ENCODE measurements around the gene CLSTN2. TPM values are rescaled to one million over a fixed set of nuclear protein-coding genes. Genes with fewer than 3 reads are reported as not detected.

Gene CLSTN2
- total and polyA plus RNA-seq, 9 donors = 28.9 to 263 (median 134) TPM

DNA sequence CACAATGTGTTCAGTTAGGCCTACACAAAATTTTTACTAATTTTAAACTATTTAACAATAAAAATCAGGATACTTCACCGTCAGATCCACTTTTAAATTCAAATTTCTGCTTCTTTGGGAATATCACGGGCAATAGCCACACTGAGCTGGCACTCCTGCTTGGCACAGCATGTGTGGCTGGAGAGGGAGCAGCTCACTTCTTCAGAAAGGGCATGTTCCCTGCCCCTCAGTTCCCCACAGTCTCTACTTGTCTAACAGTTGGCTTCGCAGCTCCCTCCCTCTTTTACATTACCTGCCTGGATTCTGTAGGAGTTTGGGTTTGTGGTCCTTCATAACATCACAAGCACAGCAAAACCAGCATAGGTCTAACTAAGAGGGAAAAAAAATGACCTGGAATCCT, 666.9 kb downstream of the CLSTN2 start:
- H3K27me3 ChIP-seq = no peaks in the 10 kb centered on the region
- H3K4me1 ChIP-seq (ENCODE audit: insufficient read depth) = no peaks in the 10 kb centered on the region
- no peaks in the 10 kb centered on the region for H3K36me3 ChIP-seq
- WGBS, 3 donors = 94 to 97% (median 95%) methylated on average over 3 of the region's 3 CpGs
- TF ChIP-seq EP300 (IDR thresholded peaks at IDR 0.05) (no peak), POLR2A (IDR thresholded peaks at IDR 0.05) (no peak)
- TF ChIP-seq, protein P1, sequence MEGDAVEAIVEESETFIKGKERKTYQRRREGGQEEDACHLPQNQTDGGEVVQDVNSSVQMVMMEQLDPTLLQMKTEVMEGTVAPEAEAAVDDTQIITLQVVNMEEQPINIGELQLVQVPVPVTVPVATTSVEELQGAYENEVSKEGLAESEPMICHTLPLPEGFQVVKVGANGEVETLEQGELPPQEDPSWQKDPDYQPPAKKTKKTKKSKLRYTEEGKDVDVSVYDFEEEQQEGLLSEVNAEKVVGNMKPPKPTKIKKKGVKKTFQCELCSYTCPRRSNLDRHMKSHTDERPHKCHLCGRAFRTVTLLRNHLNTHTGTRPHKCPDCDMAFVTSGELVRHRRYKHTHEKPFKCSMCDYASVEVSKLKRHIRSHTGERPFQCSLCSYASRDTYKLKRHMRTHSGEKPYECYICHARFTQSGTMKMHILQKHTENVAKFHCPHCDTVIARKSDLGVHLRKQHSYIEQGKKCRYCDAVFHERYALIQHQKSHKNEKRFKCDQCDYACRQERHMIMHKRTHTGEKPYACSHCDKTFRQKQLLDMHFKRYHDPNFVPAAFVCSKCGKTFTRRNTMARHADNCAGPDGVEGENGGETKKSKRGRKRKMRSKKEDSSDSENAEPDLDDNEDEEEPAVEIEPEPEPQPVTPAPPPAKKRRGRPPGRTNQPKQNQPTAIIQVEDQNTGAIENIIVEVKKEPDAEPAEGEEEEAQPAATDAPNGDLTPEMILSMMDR (IDR thresholded peaks at IDR 0.05) = no peak
- intact Hi-C loops (cut with DNase I) = no loop called here
- H3K9me3 ChIP-seq = no peaks in the 10 kb centered on the region
- H3K27ac ChIP-seq = no peak overlapping the region
- H3K4me3 ChIP-seq = no peak overlapping the region
- DNase-seq = no peak

GRCh38 chr3:140602781-140603180, 667.8 kb downstream of the CLSTN2 start:
- H3K36me3 ChIP-seq = no peaks in the 10 kb centered on the region
- no peak for DNase-seq
- H3K4me3 ChIP-seq = no peak overlapping the region
- H3K4me1 ChIP-seq (ENCODE audit: insufficient read depth) = no peaks in the 10 kb centered on the region
- no peak overlapping the region for H3K27ac ChIP-seq
- H3K9me3 ChIP-seq = no peaks in the 10 kb centered on the region
- no peak for TF ChIP-seq POLR2A (IDR thresholded peaks at IDR 0.05)
- TF ChIP-seq, protein P1 (IDR thresholded peaks at IDR 0.05) = no peak
- TF ChIP-seq EP300 (IDR thresholded peaks at IDR 0.05) = no peak
- WGBS, 3 donors = 82 to 84% (median 82%) methylated on average over 2 of the region's 2 CpGs
- no peaks in the 10 kb centered on the region for H3K27me3 ChIP-seq
- intact Hi-C loops (cut with DNase I) = no loop called here

DNA sequence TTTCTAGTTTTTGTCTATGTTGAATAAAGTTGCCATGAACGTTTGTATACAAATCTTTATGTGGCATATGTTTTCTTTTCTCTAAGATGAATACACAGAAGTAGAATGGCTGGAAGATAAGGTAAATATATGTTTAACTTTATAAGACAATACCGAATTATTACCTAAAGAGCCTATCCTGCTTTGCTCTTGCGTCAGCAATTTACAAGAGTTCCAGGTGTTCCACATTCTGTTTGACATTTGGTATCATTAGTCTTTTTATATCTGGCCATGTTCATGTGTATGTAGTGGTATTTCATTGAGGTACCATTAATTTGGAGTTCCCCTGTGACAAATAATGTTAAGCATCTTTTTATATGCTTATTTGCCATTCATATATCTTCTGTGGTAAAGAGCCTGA, 668.8 kb downstream of the CLSTN2 start:
- WGBS, 3 donors = 48 to 76% (median 73%) methylated on average over 3 of the region's 3 CpGs
- H3K9me3 ChIP-seq = no peaks in the 10 kb centered on the region
- no peak for DNase-seq
- no peak overlapping the region for H3K4me3 ChIP-seq
- intact Hi-C loops (cut with DNase I) = no loop called here
- no peaks in the 10 kb centered on the region for H3K36me3 ChIP-seq
- H3K27me3 ChIP-seq = no peaks in the 10 kb centered on the region
- H3K27ac ChIP-seq = no peak overlapping the region
- H3K4me1 ChIP-seq (ENCODE audit: insufficient read depth) = no peaks in the 10 kb centered on the region
- no peak for TF ChIP-seq POLR2A (IDR thresholded peaks at IDR 0.05)
- TF ChIP-seq, protein P1 (IDR thresholded peaks at IDR 0.05) = no peak
- no peak for TF ChIP-seq EP300 (IDR thresholded peaks at IDR 0.05)

- peaks cover 2% of the 10 kb centered on the region for H3K4me1 ChIP-seq (ENCODE audit: insufficient read depth)
- H3K27me3 ChIP-seq = no peaks in the 10 kb centered on the region
- no peaks in the 10 kb centered on the region for H3K9me3 ChIP-seq
- TF ChIP-seq, protein P1 (IDR thresholded peaks at IDR 0.05) = no peak
- TF ChIP-seq POLR2A (IDR thresholded peaks at IDR 0.05) (no peak), EP300 (IDR thresholded peaks at IDR 0.05) (no peak)
- DNase-seq = no peak
- no peak overlapping the region for H3K27ac ChIP-seq
- 89 to 93% (median 90%) methylated on average over 3 of the region's 3 CpGs for WGBS, 3 donors
- intact Hi-C loops (cut with DNase I) = no loop called here
- no peaks in the 10 kb centered on the region for H3K36me3 ChIP-seq
- no peak overlapping the region for H3K4me3 ChIP-seq
These were observed 675.6 kb downstream of the CLSTN2 start for GRCh38 chr3:140610544-140610943.
